22Rv1 (cell line): ENCODE data around the gene TM4SF4.

Source experiments
- H3K27ac ChIP-seq: fragments of 450-650 bp; 2 replicates; pipeline ENCODE4 v1.5.1; 2017
- CTCF ChIP-seq: fragments of 450-650 bp; IDR thresholded peaks from 2 replicates; pipeline ENCODE4 v1.5.1; 2017; ENCODE audit warnings: mild to moderate bottlenecking
- ZFX ChIP-seq: fragments of 450-650 bp; IDR thresholded peaks from 2 replicates; pipeline ENCODE4 v1.6.1; 2017; ENCODE audit warnings: antibody characterized with exemption, borderline replicate concordance

TM4SF4 gene

DNA sequence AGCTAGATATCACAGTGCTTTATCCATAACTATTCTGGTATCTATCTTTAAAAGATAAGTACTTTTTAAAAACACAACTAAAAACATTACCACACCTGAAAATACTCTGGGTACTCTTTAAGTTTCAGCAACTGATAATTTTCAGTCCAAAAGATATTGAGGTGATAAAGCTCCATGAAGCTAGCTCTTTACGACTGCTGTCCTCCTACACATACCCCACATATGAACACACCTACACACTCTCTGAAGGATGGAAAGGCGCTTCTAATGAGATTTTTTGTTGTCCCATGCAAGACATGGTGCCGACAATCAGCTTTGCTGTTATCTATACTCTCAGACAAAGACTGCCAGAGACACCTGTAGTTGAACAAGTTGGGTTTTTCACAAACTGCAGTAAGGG lies 19.1 kb upstream of the TM4SF4 start:
- TF ChIP-seq CTCF (no peak), ZFX (no peak)
- H3K27ac ChIP-seq = no peak overlapping the region

DNA sequence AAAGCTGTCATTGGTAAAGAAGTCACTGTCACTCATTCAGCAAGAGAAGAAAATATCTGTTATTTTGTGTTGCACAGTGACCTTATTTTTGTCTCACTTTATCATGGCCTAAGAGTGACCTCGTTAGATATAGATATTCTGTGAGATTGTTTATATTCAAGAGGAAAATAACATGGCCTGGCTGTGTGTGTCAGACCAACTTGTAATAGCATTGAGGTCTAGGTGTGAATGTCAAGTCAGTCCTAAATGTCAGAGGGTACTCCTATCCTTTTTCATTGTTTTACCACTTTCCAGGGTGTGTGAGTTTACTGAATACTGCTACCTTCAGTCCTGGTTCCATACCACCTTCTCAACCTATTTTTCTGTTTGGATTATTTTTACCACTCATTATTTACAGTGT lies 18.5 kb upstream of the TM4SF4 start:
- H3K27ac ChIP-seq = no peak overlapping the region
- TF ChIP-seq ZFX (no peak), CTCF (no peak)

GRCh38 chr3:149459491-149460059 lies 14.9 kb upstream of the TM4SF4 start:
- H3K27ac ChIP-seq = no peak overlapping the region
- TF ChIP-seq CTCF (no peak), ZFX (no peak)

DNA sequence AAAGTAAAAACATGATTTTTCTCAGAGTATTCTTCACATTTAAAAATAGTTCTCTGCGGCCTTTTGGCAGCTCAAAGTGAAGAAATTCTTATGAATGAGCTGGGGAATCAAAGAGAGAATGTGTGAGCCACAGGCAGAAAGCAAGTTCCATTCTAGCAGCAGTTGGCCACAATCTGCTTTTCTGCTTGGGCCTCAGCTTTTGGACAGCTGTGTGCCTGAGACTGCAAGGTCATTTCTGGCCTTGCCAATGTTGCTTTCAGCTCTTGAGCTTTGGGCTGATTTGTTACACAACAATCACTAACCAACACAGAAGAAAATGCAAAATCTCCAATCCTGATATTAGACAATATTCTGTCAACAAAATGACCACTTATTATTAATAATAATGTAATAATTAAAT lies 14.4 kb upstream of the TM4SF4 start:
- TF ChIP-seq ZFX (no peak), CTCF (no peak)
- H3K27ac ChIP-seq = no peak overlapping the region

DNA sequence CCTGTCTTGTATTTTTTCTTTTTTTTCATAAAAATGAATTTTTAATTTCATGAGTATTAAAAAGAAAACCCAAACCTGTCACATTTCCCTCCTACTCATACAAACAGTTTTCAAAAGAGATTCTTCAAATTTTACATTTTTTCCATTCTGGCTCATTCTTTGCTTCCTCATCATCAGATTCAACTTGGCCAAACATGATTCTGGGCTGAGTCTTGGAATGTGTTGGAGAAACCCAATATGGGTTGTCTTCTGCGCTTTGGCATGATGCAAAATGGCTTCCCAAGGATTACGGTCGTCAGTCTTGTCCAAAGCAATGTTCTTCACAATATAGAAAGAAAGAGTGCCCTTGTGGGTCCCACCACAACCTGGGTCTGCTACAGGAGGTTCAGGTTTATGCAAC lies 12.4 kb upstream of the TM4SF4 start:
- H3K27ac ChIP-seq = no peak overlapping the region
- TF ChIP-seq ZFX (no peak), CTCF (no peak)

DNA sequence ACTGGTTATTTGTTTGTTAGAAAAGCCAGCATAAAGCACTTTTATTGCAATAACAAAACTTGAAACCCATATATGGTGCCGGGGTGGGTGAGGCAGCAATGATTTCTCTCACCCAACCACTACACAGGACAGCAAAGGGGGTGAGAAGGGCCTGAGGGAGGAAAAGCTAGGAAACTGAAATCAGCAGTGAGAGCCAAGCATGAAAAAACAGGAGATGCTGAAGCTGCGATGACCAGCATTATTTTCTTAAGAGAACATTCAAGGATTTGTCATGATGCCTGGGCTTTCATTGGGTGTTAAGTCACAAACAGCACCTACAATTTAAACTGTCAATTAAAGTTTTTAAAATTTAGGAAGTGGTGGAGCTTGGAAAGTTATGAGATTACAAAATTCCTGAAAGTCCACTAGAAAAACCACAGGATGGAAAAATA lies 11.9 kb upstream of the TM4SF4 start:
- H3K27ac ChIP-seq = no peak overlapping the region
- TF ChIP-seq ZFX = no peak
- TF ChIP-seq CTCF = no peak

GRCh38 chr3:149463921-149464320 lies 10.6 kb upstream of the TM4SF4 start:
- no peak overlapping the region for H3K27ac ChIP-seq
- TF ChIP-seq ZFX (no peak), CTCF (no peak)
